Embryonic facial prominence (tissue), 1 donor: Measurements from ENCODE around the gene SNX14.

Experiments
- DNase-seq: peaks from one replicate; pipeline ENCODE4 v3.0.0-alpha.2; 2016; ENCODE audit errors: extremely low spot score

Gene SNX14

DNA sequence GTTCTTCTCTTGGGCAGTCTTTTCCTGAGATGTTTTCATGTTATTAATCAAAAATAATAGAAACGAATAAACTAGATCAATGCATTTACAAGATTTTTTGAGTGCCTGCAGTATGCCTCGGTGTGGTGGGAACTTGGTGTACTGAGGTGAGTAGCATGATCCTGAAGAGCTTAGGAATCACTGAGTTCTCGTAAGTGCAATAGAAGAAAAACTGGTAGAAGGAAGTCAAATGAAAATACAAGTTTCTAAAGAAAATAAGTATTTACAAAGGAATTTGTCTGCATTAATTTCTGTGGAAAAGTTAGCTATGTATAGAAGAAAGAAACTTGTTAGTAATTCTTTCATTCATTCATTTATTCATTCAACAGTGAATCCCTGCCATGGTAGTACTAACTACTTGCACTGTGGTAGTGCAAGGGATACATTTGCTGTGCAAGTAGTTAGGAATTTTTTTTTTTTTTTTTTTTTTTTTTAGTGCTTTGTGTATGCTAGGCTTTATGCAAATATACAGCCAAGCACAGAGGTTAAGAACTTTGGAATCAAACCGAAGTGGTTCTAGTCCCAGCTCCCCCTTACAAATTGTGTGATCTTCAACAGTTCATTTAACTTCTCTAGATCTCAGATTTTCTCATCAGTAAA, 129.9 kb downstream of the SNX14 start:
- no peak for DNase-seq

DNA sequence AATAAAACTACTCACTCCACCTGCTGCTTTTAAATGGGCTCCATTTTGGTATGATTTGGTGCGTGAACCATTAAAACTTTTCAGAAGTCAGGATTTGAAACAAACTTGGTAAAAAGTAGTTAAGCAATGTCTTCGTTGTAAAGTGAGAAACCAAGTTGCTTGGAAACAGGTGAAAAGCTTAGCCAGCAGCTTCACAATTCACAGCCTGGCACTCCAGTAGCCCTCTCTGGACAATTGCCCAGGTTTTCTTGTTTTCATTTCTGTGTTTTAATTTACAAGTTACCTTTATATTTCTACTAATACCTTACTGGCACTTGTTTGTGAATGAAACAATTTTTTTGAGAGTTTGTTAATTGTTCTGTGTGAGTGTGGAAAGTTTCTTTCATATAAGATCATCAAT, 131.0 kb downstream of the SNX14 start:
- no peak for DNase-seq

DNA sequence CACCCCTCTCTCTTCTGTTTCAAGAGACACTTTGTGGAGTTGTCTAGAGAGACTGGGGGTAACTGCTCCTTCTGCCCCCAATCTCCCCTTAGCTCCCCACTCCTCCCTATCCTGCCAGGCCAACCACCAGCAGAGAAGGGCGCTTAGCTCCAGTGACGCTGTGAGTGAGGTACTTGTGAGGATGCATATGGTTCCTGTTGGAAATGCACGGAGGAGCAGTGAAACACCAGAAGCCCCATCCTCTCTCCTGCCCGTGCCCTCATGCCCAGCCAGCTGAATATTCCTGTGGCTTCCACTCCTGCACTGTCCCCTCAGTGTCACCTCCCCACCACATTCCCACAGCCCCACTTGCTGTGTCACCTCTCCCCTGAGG, 131.9 kb downstream of the SNX14 start:
- no peak for DNase-seq

GRCh38 chr6:85460921-85461797, 132.5 kb downstream of the SNX14 start:
- DNase-seq = no peak

GRCh38 chr6:85460154-85460920, 133.3 kb downstream of the SNX14 start:
- no peak for DNase-seq

DNA sequence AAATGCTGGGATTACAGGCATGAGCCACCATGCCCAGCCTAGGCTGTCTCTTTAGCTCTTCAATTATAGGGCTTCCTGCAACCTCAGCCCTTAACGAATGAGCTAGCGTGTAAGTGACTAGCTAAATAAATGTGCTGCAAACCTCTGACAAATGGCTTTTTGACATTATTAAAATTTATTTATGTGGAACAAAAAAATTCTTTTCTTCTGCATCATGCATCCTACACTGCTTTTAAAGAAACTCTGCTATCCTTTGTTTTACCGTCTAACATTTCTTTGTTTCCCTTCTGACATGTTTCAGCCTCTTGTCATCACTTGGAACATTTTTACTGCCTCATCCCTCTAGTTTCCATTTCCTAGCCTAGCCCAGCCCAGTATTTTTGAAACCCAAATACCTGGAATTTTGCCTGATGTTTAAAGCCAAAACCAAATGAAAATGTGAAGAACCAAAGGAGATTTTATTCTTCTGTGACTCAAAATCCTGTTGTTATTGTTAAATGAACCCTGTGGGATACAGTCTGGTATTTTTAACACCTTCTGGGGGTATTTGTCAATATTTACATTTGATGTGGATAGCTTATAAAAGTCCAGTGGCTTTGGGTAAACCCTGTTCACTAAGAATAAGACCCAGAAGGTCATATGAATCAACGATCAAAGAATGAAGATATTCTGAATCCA, 134.3 kb downstream of the SNX14 start:
- no peak for DNase-seq

DNA sequence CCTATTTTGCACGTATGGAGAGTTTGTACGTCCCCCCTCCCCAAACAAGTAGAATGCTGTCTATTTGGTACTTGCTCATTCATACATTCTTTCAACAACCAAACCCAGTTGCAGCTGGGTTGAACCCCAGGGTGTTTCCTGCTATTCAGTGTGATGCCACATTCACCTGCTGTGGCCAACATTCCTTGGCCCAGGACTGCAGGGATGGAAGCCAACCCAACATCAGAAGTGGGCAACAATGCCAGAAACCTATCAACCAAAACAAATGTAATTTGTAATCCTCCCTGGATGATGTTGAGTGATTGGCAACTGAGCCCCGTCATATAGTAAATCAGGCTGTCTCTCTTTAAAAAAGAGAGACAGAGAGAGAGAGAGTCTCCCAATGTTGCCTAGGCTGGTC, 134.9 kb downstream of the SNX14 start:
- DNase-seq = no peak

- DNase-seq = no peak
Measured at GRCh38 chr6:85458184-85458583, 135.5 kb downstream of the SNX14 start.

DNA sequence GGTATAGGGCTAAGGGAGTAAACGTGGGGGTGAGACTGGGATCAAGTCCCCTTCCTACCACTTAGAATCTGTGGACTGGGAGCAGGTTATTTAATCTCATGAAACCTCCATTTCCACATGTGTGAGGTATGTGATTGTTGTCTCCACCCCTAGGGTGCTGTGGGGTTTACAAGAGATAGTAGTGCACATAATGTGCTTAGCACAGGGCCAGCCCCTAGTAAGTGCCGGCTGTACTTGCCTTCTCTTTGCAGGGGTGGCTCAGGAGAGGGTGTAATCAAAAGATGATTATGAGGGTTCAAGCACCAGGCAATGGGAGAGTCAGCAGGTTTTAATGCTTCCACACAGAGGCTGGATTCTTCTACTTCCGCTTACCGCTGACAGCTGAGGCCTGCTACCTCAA, 136.9 kb downstream of the SNX14 start:
- DNase-seq = no peak
